ENCODE measurements around the gene PAPPA. TPM values are rescaled to one million over a fixed set of nuclear protein-coding genes. Genes with fewer than 3 reads are reported as not detected.

PAPPA gene
- total RNA-seq, 1 donor from 2014 or later: 2.9 TPM

DNA sequence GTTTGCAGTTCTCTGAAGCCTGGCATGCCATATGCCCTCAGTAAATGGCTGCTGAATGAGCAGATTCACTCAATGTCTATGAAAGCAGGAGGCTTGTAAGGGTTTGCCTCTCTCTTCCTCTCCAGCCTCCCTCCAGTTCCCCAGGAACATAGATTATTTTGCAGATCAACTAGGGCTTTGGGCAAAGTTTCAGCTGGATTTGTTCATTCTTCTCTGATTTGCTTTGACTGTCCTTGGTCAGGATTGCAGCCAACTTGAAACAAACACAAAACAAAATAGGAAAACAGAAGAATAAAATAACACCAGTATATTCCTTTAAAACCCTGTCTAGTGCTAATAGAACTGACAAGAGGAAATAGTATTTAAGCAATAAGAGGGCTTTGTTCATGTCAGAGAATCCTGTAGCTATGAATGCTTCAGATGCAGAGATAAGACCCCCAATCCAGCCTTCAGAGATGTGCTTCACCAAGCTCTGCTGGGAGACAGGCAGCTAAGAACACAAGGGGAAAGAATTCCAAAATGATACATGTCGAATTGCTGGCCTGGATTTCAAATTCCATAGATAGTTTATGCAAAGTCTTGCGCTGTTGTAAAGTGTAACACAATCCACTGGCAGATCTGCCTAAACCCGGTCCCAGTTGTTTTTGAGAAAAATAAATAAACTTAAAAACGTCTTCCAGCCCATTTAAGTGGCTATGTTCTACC is 174.3 kb downstream of the PAPPA start:
- TF ChIP-seq, protein P1, sequence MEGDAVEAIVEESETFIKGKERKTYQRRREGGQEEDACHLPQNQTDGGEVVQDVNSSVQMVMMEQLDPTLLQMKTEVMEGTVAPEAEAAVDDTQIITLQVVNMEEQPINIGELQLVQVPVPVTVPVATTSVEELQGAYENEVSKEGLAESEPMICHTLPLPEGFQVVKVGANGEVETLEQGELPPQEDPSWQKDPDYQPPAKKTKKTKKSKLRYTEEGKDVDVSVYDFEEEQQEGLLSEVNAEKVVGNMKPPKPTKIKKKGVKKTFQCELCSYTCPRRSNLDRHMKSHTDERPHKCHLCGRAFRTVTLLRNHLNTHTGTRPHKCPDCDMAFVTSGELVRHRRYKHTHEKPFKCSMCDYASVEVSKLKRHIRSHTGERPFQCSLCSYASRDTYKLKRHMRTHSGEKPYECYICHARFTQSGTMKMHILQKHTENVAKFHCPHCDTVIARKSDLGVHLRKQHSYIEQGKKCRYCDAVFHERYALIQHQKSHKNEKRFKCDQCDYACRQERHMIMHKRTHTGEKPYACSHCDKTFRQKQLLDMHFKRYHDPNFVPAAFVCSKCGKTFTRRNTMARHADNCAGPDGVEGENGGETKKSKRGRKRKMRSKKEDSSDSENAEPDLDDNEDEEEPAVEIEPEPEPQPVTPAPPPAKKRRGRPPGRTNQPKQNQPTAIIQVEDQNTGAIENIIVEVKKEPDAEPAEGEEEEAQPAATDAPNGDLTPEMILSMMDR (IDR thresholded peaks at IDR 0.05; ENCODE audit: unreplicated experiment): no peak
- no peak overlapping the region for H3K4me3 Mint-ChIP-seq

GRCh38 chr9:116329470-116329869 is 175.9 kb downstream of the PAPPA start:
- H3K9me3 Mint-ChIP-seq: no peaks in the 10 kb centered on the region
- no peaks in the 10 kb centered on the region for H3K36me3 Mint-ChIP-seq
- no peak for DNase-seq (ENCODE audit: low spot score in 2 of 2, unreplicated experiment in 2 of 2)
- peaks cover 26% of the 10 kb centered on the region for H3K4me1 Mint-ChIP-seq
- no peak overlapping the region for H3K4me3 Mint-ChIP-seq
- H3K27ac Mint-ChIP-seq: no peak overlapping the region
- TF ChIP-seq, protein P1 (IDR thresholded peaks at IDR 0.05; ENCODE audit: unreplicated experiment): no peak
- no peaks in the 10 kb centered on the region for H3K27me3 Mint-ChIP-seq (ENCODE audit: low read depth)

More for the DNA sequence above, 174.3 kb downstream of the PAPPA start:
- Mint-ChIP-seq H3K9me3 (no peaks in the 10 kb centered on the region), H3K36me3 (no peaks in the 10 kb centered on the region), H3K27ac (no peak overlapping the region), H3K4me1 (peaks cover 35% of the 10 kb centered on the region), H3K27me3 (ENCODE audit: low read depth) (no peaks in the 10 kb centered on the region)
- DNase-seq (ENCODE audit: low spot score in 2 of 2, unreplicated experiment in 2 of 2): no peak

GRCh38 chr9:116331241-116331640 is 177.7 kb downstream of the PAPPA start:
- H3K9me3 Mint-ChIP-seq: no peaks in the 10 kb centered on the region
- no peaks in the 10 kb centered on the region for H3K27me3 Mint-ChIP-seq (ENCODE audit: low read depth)
- H3K4me1 Mint-ChIP-seq: peaks cover 22% of the 10 kb centered on the region
- no peak overlapping the region for H3K27ac Mint-ChIP-seq
- no peak for DNase-seq (ENCODE audit: low spot score in 2 of 2, unreplicated experiment in 2 of 2)
- no peak overlapping the region for H3K4me3 Mint-ChIP-seq
- H3K36me3 Mint-ChIP-seq: no peaks in the 10 kb centered on the region
- TF ChIP-seq, protein P1 (IDR thresholded peaks at IDR 0.05; ENCODE audit: unreplicated experiment): no peak

DNA sequence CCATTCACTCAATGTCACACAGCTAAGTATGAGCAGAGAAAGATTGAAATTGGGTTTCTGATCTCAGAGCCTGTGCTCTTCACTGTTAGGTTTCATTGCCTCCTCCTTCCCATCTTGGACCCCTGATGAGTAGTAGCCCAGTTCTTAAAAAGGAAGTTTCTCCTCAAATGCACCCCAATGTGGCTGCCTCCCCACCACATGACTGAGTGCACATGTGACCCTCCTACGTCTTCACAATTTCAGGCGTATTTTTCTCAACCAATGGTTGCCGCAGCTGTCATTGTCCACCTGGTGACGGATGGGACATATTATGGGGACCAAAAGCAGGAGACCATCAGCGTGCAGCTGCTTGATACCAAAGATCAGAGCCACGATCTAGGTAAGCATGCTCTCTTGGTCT is 178.5 kb downstream of the PAPPA start:
- Mint-ChIP-seq H3K36me3 (no peaks in the 10 kb centered on the region), H3K4me3 (no peak overlapping the region), H3K27me3 (ENCODE audit: low read depth) (no peaks in the 10 kb centered on the region), H3K27ac (no peak overlapping the region), H3K9me3 (no peaks in the 10 kb centered on the region), H3K4me1 (peaks cover 25% of the 10 kb centered on the region)
- TF ChIP-seq, protein P1 (IDR thresholded peaks at IDR 0.05; ENCODE audit: unreplicated experiment): no peak
- DNase-seq (ENCODE audit: low spot score in 2 of 2, unreplicated experiment in 2 of 2): no peak

DNA sequence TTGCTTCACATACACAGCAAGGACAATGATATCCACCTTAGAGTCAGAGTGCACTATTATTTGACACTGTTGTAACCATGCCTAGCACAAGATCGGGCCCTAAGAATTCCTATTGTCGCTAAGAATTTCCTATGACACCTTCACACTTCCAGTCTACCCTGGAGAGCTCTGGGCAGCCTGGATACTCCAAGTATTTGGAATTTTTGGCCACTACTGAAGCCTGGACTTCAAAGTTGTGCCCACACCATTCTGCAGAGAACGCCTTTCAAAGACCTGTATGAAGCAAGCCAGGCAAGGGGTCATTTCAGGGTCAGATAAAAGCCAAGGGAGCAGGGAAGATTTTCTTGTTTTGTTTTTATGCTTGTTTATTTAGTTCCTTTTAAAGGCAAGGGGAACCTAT is 179.7 kb downstream of the PAPPA start:
- Mint-ChIP-seq H3K4me3 (no peak overlapping the region), H3K27me3 (ENCODE audit: low read depth) (no peaks in the 10 kb centered on the region), H3K9me3 (no peaks in the 10 kb centered on the region), H3K36me3 (no peaks in the 10 kb centered on the region), H3K27ac (no peak overlapping the region), H3K4me1 (peaks cover 20% of the 10 kb centered on the region)
- TF ChIP-seq, protein P1 (IDR thresholded peaks at IDR 0.05; ENCODE audit: unreplicated experiment): no peak
- DNase-seq (ENCODE audit: low spot score in 2 of 2, unreplicated experiment in 2 of 2): no peak

All from mesothelial cell of epicardium (in vitro differentiated cells).